ENCODE results near the gene AGPAT1. TPM values are rescaled to one million over a fixed set of nuclear protein-coding genes. Genes with fewer than 3 reads are reported as not detected.
"Not testable (repeated sequence)": the region's sequence is repeated elsewhere in the genome, so short reads cannot be mapped to it uniquely, and the experiment has no call there.

Gene AGPAT1
- total RNA-seq, 2 donors from 2014 or later: 29.6 to 30.4 TPM

GRCh38 chr6:32187725-32188380 lies 12.0 kb upstream of the AGPAT1 start:
- H3K9me3 Mint-ChIP-seq; DNase-seq; H3K27me3 Mint-ChIP-seq (ENCODE audit: low read depth); ATAC-seq (replicated peaks in 1 of 2): not testable (repeated sequence)
- Mint-ChIP-seq H3K4me3 (peak overlapping the region; percentile 89 to 92), H3K4me1 (ENCODE audit: low read depth) (peaks cover 58% of the 10 kb centered on the region), H3K36me3 (ENCODE audit: insufficient read depth in 2 of 2) (peaks cover 22 to 25% of the 10 kb centered on the region in 2 donors), H3K27ac (peak overlapping the region; percentile 87)

DNA sequence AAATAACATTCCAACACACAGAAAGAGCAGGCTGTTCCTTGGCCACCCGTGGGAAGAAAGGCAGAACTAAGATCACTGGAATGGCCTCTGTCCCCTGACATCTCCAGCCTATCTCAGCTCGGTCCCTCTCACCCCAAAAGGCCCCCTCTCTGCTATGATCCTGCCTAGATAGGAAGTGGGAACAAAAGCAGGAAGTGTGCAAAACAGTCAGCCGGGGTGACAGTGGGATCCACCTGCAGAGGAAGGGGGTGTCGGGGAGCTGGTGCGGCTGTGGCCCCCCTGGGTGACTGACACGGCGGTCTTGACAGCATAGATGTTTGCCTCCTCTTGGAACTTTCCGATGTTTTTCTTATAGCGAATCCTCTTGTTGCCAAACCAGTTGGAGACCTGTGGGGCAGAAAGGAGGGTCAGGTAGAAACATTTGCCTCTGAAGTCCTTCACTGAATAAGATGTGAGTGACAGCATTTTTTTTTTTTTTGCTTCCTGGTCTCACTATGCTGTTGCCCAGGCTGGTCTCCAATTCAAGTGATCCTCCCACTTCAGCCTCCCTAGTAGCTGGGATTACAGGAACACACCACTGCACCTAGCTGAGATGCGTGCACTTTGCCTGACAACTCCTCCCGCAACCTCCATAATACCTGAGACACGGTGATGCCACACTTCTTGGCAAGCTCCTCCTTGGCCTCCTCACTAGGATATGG lies 11.3 kb upstream of the AGPAT1 start:
- ATAC-seq (replicated peaks in 1 of 2) (no peak), DNase-seq (no peak)
- no peaks in the 10 kb centered on the region for H3K9me3 Mint-ChIP-seq
- H3K27me3 Mint-ChIP-seq (ENCODE audit: low read depth): no peaks in the 10 kb centered on the region
- H3K27ac Mint-ChIP-seq: peak overlapping the region; percentile 99
- peaks cover 22 to 25% of the 10 kb centered on the region in 2 donors for H3K36me3 Mint-ChIP-seq (ENCODE audit: insufficient read depth in 2 of 2)
- peaks cover 54% of the 10 kb centered on the region for H3K4me1 Mint-ChIP-seq (ENCODE audit: low read depth)
- peak overlapping the region; percentile 89 to 92 for H3K4me3 Mint-ChIP-seq

DNA sequence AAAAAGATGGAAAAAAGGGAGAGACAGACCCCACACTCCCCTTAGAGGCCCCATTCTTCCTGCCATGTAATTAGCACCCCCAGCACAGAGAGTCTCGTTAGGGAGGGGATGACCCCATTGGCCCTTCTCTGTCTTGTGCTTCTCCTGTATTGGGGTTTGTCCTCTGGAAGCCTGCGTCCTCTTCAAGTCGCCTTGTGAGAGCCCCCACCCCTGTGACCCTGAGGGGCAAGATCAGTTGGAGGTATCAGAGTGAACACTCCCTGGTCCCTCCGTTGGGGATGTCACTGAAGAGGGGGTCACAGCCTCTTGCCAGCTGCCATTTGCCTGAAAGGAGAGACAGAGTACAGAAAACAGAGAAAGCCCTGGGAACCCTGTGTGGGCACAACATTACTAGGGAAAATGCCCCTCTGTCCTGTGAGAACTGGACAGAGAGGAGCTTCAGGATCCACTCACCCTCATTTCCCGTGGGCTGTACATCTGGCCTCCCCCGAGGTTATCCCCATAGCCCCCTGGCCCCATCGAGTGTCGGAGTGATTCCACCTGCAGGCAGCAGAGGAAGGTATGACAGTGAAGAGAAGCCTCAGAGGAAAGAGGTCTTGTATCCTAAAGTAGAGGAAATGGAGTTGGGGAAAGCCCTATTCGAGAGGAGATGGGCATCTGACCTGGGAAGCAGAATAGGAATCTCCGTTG lies 10.4 kb upstream of the AGPAT1 start:
- H3K36me3 Mint-ChIP-seq (ENCODE audit: insufficient read depth in 2 of 2): peaks cover 20 to 24% of the 10 kb centered on the region in 2 donors
- not testable (repeated sequence) for DNase-seq; H3K27me3 Mint-ChIP-seq (ENCODE audit: low read depth); H3K9me3 Mint-ChIP-seq
- H3K4me1 Mint-ChIP-seq (ENCODE audit: low read depth): peaks cover 50% of the 10 kb centered on the region
- peak in 1 of 2 donors; percentile 5 for ATAC-seq (replicated peaks in 1 of 2)
- H3K4me3 Mint-ChIP-seq: peak overlapping the region; percentile 71 to 85
- peak overlapping the region; percentile 99 for H3K27ac Mint-ChIP-seq

GRCh38 chr6:32185681-32186131 lies 9.8 kb upstream of the AGPAT1 start:
- peak; percentile 49 to 59 for DNase-seq

DNA sequence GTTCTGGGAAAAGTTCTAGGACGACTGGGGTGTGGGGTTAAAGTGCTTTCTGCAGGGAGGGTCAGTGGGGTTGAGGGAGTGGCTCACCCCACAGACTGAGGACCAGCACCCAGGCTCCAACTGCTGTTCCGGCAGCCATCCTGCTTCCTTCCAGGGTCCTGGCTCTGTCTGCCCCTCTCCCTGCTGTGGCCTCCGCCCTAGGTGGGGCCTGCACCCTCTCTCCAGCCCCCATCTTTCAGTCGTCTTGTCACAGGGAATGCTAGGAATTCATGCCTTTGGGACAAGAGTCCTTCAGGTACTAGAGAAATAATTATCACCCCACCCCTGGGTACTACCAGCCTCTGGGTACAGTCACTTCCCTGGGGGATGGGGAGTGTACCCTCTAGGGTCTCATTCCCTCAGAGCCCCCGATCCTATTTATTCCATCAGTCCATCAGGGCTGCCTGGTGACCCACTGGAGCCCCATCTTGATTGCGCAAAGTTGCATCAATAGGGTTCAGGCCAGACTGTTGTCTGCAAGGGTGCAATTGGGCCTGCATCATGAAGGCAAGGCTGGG lies 8.3 kb upstream of the AGPAT1 start, which contains the start of gene AGER:
TSS of gene AGER (minus strand) at position 170 of the 557 bp plus-strand sequence. CDS start at position 139, 31 bp downstream.
- peaks cover 17 to 24% of the 10 kb centered on the region in 2 donors for H3K36me3 Mint-ChIP-seq (ENCODE audit: insufficient read depth in 2 of 2)
- no peak within 1 kb of the TSS for H3K4me3 Mint-ChIP-seq
- H3K9me3 Mint-ChIP-seq: no peaks in the 10 kb centered on the region
- H3K27me3 Mint-ChIP-seq (ENCODE audit: low read depth): no peaks in the 10 kb centered on the region
- peak within 1 kb of the TSS; percentile 99 for H3K27ac Mint-ChIP-seq
- DNase-seq (no peak), ATAC-seq (replicated peaks in 1 of 2) (no peak)
- H3K4me1 Mint-ChIP-seq (ENCODE audit: low read depth): peaks cover 65% of the 10 kb centered on the region

More at GRCh38 chr6:32185681-32186131, 9.8 kb upstream of the AGPAT1 start:
- Mint-ChIP-seq H3K4me3 (peak overlapping the region; percentile 59 to 85), H3K4me1 (ENCODE audit: low read depth) (peaks cover 53% of the 10 kb centered on the region), H3K27ac (peak overlapping the region; percentile 99), H3K36me3 (ENCODE audit: insufficient read depth in 2 of 2) (peaks cover 17 to 26% of the 10 kb centered on the region in 2 donors)
- peak; percentile 70 to 78 for ATAC-seq (replicated peaks in 1 of 2)
- H3K9me3 Mint-ChIP-seq; H3K27me3 Mint-ChIP-seq (ENCODE audit: low read depth): not testable (repeated sequence)

GRCh38 chr6:32183483-32184083 lies 7.7 kb upstream of the AGPAT1 start:
- Mint-ChIP-seq H3K27me3 (ENCODE audit: low read depth) (no peaks in the 10 kb centered on the region), H3K36me3 (ENCODE audit: insufficient read depth in 2 of 2) (peaks cover 19 to 26% of the 10 kb centered on the region in 2 donors), H3K4me3 (no peak overlapping the region), H3K4me1 (ENCODE audit: low read depth) (peaks cover 65% of the 10 kb centered on the region), H3K9me3 (no peaks in the 10 kb centered on the region), H3K27ac (peak overlapping the region; percentile 45)
- ATAC-seq (replicated peaks in 1 of 2) (no peak), DNase-seq (no peak)

GRCh38 chr6:32183030-32183429 lies 7.1 kb upstream of the AGPAT1 start:
- peak overlapping the region; percentile 45 for H3K27ac Mint-ChIP-seq
- H3K4me1 Mint-ChIP-seq (ENCODE audit: low read depth): peaks cover 65% of the 10 kb centered on the region
- no peak overlapping the region for H3K4me3 Mint-ChIP-seq
- H3K9me3 Mint-ChIP-seq: no peaks in the 10 kb centered on the region
- H3K36me3 Mint-ChIP-seq (ENCODE audit: insufficient read depth in 2 of 2): peaks cover 21 to 26% of the 10 kb centered on the region in 2 donors
- ATAC-seq (replicated peaks in 1 of 2): no peak
- DNase-seq: no peak
- H3K27me3 Mint-ChIP-seq (ENCODE audit: low read depth): no peaks in the 10 kb centered on the region

GRCh38 chr6:32182555-32182981 lies 6.7 kb upstream of the AGPAT1 start:
- H3K9me3 Mint-ChIP-seq: no peaks in the 10 kb centered on the region
- H3K27ac Mint-ChIP-seq: peak overlapping the region; percentile 14
- ATAC-seq (replicated peaks in 1 of 2) (no peak), DNase-seq (no peak)
- H3K27me3 Mint-ChIP-seq (ENCODE audit: low read depth): no peaks in the 10 kb centered on the region
- H3K4me1 Mint-ChIP-seq (ENCODE audit: low read depth): peaks cover 63% of the 10 kb centered on the region
- no peak overlapping the region for H3K4me3 Mint-ChIP-seq
- peaks cover 19 to 26% of the 10 kb centered on the region in 2 donors for H3K36me3 Mint-ChIP-seq (ENCODE audit: insufficient read depth in 2 of 2)

DNA sequence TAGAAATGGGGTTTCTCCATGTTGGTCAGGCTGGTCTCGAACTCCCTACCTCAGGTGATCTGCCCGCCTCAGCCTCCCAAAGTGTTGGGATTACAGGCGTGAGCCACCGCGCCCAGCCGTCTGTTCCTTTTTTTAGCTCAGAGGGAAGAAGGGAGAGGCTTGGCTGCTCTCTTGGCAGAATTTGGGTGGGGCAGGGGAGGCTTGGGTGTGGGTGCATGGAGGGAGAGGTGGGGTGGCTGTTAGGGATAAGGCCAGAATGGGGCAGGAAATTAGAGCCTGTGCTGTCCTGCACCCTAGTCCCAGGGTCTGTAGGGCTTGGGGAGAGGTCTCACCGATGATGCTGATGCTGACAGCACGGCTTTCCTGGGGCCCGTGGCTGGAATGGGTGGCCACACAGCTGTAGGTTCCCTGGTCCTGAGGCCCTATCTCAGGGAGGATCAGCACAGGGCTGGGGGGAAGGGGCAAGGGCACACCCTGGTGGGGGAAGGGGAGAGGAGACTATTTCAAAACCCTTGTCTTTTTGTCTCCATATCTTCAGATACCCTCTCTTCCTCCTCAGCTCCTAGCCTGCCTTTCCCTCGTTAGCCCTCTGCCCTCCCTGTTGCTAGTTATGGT lies 6.1 kb upstream of the AGPAT1 start:
- no peaks in the 10 kb centered on the region for H3K27me3 Mint-ChIP-seq (ENCODE audit: low read depth)
- peaks cover 63% of the 10 kb centered on the region for H3K4me1 Mint-ChIP-seq (ENCODE audit: low read depth)
- DNase-seq: no peak
- ATAC-seq (replicated peaks in 1 of 2): no peak
- no peak overlapping the region for H3K4me3 Mint-ChIP-seq
- no peak overlapping the region for H3K27ac Mint-ChIP-seq
- no peaks in the 10 kb centered on the region for H3K9me3 Mint-ChIP-seq
- H3K36me3 Mint-ChIP-seq (ENCODE audit: insufficient read depth in 2 of 2): peaks cover 15 to 23% of the 10 kb centered on the region in 2 donors

DNA sequence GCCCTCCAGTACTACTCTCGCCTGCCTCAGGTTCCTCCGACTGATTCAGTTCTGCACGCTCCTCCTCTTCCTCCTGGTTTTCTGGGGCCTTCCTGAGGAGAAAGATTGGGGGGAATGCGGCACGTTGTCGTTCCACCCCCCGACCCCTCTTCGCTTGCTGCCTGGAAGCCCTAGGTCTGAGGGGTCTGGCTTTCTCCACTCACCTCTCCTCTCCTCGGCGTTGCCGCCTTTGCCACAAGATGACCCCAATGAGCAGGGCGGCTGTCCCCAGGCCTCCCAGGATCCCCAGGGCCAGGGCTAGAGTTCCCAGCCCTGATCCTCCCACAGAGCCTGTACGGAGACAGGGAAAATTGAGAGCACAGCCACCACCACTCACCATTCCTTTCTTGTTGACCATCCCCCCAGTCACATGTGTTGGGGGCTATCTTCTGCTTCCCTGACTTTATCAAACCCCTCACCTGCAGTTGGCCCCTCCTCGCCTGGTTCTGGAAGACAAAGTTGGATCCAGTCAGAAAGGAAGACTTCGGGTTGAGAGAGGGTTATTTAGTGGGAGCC lies 5.3 kb upstream of the AGPAT1 start:
- Mint-ChIP-seq H3K9me3 (no peaks in the 10 kb centered on the region), H3K27ac (peak overlapping the region; percentile 38), H3K4me1 (ENCODE audit: low read depth) (peaks cover 63% of the 10 kb centered on the region), H3K36me3 (ENCODE audit: insufficient read depth in 2 of 2) (peaks cover 11 to 18% of the 10 kb centered on the region in 2 donors), H3K27me3 (ENCODE audit: low read depth) (no peaks in the 10 kb centered on the region), H3K4me3 (no peak overlapping the region)
- DNase-seq (no peak), ATAC-seq (replicated peaks in 1 of 2) (no peak)

DNA sequence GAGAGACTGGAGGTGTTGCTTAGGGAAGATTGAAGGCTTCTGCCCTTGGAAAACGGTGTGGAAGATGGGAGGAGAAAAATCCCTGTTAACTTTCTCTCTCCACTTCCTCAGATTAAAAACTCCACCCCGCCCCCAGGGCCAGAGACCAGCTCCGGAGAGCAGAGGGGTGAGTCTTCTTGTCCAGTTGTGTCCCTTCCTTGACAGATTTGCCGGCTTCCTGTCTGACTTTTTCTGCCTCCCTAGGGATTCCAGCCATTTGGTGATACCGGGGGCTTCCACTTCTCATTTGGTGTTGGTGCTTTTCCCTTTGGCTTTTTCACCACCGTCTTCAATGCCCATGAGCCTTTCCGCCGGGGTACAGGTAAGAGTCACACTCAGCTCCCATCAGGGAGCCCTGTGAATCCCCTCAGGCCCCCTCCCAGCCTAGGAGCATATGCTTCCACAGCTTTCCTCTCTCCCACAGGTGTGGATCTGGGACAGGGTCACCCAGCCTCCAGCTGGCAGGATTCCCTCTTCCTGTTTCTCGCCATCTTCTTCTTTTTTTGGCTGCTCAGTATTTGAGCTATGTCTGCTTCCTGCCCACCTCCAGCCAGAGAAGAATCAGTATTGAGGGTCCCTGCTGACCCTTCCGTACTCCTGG lies 4.0 kb upstream of the AGPAT1 start:
- Mint-ChIP-seq H3K27ac (peak overlapping the region; percentile 10), H3K9me3 (no peaks in the 10 kb centered on the region), H3K36me3 (ENCODE audit: insufficient read depth in 2 of 2) (peaks cover 11 to 13% of the 10 kb centered on the region in 2 donors), H3K4me3 (peak overlapping the region; percentile 93 to 98), H3K4me1 (ENCODE audit: low read depth) (peaks cover 62% of the 10 kb centered on the region), H3K27me3 (ENCODE audit: low read depth) (no peaks in the 10 kb centered on the region)
- DNase-seq: no peak
- no peak for ATAC-seq (replicated peaks in 1 of 2)
